HepG2 (cell line): Measurements from ENCODE around the gene POGLUT3. TPM values are rescaled to one million over a fixed set of nuclear protein-coding genes. Genes with fewer than 3 reads are reported as not detected.

Experiments used
- CENPT ChIP-seq: sonication (generic); formaldehyde crosslinking; IDR thresholded peaks from 2 replicates; pipeline ENCODE4 v1.8.0; 2022; ENCODE audit warnings: low read depth, mild to moderate bottlenecking, moderate library complexity, missing genetic modification reagents
- FOXO4 ChIP-seq: sonication (generic); formaldehyde crosslinking; conservative IDR thresholded peaks from 2 replicates; pipeline ENCODE4 v1.8.1; 2023; ENCODE audit warnings: missing genetic modification reagents
- JARID2 ChIP-seq: sonication (generic); formaldehyde crosslinking; IDR thresholded peaks from 2 replicates; pipeline ENCODE4 v1.8.1; 2023; ENCODE audit warnings: missing genetic modification reagents, inconsistent platforms; ENCODE audit not compliant: insufficient replicate concordance
- JDP2 ChIP-seq: sonication (generic); formaldehyde crosslinking; IDR thresholded peaks from 2 replicates; pipeline ENCODE4 v1.8.1; 2022; ENCODE audit warnings: missing genetic modification reagents, borderline replicate concordance
- MAF1 ChIP-seq: sonication (generic); formaldehyde crosslinking; IDR thresholded peaks from 2 replicates; pipeline ENCODE4 v1.5.0; 2020; ENCODE audit warnings: missing genetic modification reagents, borderline replicate concordance
- MAFK ChIP-seq, 2 experiments: IDR thresholded peaks in 1 of 2; conservative IDR thresholded peaks in 1 of 2; 2 replicates each; pipeline ENCODE4 v1.6.1; 2011; ENCODE audit warnings: improper control_type of control experiment in 2 of 2, low read length in 2 of 2
- PRDM10 ChIP-seq: sonication (generic); formaldehyde crosslinking; IDR thresholded peaks from 2 replicates; pipeline ENCODE4 v1.4.0; 2020; ENCODE audit warnings: low read depth, missing genetic modification reagents
- RAD21 ChIP-seq: fragments of 450-650 bp; formaldehyde crosslinking; IDR thresholded peaks from 2 replicates; pipeline ENCODE4 v1.5.0; 2020; ENCODE audit warnings: mild to moderate bottlenecking
- SMARCC2 ChIP-seq: fragments of 450-650 bp; IDR thresholded peaks from 2 replicates; pipeline ENCODE4 v1.6.1; 2017; ENCODE audit warnings: antibody characterized with exemption, mild to moderate bottlenecking
- SP140L ChIP-seq: sonication (generic); formaldehyde crosslinking; IDR thresholded peaks from 2 replicates; pipeline ENCODE4 v1.4.0; 2020; ENCODE audit warnings: missing genetic modification reagents, borderline replicate concordance
- STAG1 ChIP-seq: sonication (generic); formaldehyde crosslinking; IDR thresholded peaks from 2 replicates; pipeline ENCODE4 v1.4.0; 2020; ENCODE audit warnings: missing genetic modification reagents
- STAT5B ChIP-seq: sonication (generic); formaldehyde crosslinking; IDR thresholded peaks from 2 replicates; pipeline ENCODE4 v1.4.0; 2020; ENCODE audit warnings: missing genetic modification reagents
- TAF1 ChIP-seq: sonication (generic); formaldehyde crosslinking; IDR thresholded peaks from 2 replicates; pipeline ENCODE4 v1.4.0; 2020; ENCODE audit warnings: missing genetic modification reagents
- TP53 ChIP-seq: sonication (generic); formaldehyde crosslinking; conservative IDR thresholded peaks from 2 replicates; pipeline ENCODE4 v1.4.0; 2020; ENCODE audit warnings: missing genetic modification reagents
- ZBTB1 ChIP-seq: sonication (generic); formaldehyde crosslinking; IDR thresholded peaks from 2 replicates; pipeline ENCODE4 v1.4.0; 2020; ENCODE audit warnings: missing genetic modification reagents, borderline replicate concordance
- ZBTB26 ChIP-seq: IDR thresholded peaks from 2 replicates; pipeline ENCODE4 v1.6.1; 2016; ENCODE audit warnings: missing compliant biosample characterization, missing genetic modification reagents, borderline replicate concordance
- ZNF205 ChIP-seq: IDR thresholded peaks from 2 replicates; pipeline ENCODE4 v1.6.1; 2018; ENCODE audit warnings: missing biosample characterization, missing genetic modification reagents
- ZNF343 ChIP-seq: sonication (generic); formaldehyde crosslinking; IDR thresholded peaks from 2 replicates; pipeline ENCODE4 v1.4.0; 2020; ENCODE audit warnings: mild to moderate bottlenecking, missing genetic modification reagents
- ZNF414 ChIP-seq: sonication (generic); formaldehyde crosslinking; IDR thresholded peaks from 2 replicates; pipeline ENCODE4 v1.5.0; 2020; ENCODE audit warnings: missing genetic modification reagents
- ZNF510 ChIP-seq: sonication (generic); formaldehyde crosslinking; IDR thresholded peaks from 2 replicates; pipeline ENCODE4 v1.4.0; 2020; ENCODE audit warnings: low read depth, mild to moderate bottlenecking, missing genetic modification reagents
- ZNF543 ChIP-seq: sonication (generic); formaldehyde crosslinking; IDR thresholded peaks from 2 replicates; pipeline ENCODE4 v1.4.0; 2020; ENCODE audit warnings: mild to moderate bottlenecking, missing genetic modification reagents
- polyA plus RNA-seq, 8 experiments: library from polyadenylated mRNA; depleted of rRNA in 3 of 8; stranded (reverse) in 7 of 8; unstranded in 1 of 8; fragments of >200 nt; fragmentation: Illumina TruSeq in 4 of 8; extraction: Trizol in 4 of 8; gene quantifications; 2 replicates each; pipeline versions ENCODE4 v1.2.1 to v1.2.3, GENCODE V29; 2011 to 2016; ENCODE audit warnings: low read depth in 4 of 8, missing spikeins in 1 of 8, mixed read lengths in 1 of 8; ENCODE audit not compliant: insufficient read depth in 1 of 8
- total RNA-seq, 5 experiments: library from RNA; depleted of rRNA; stranded (reverse); fragments of >200 nt; fragmentation: Illumina TruSeq; extraction: Trizol; gene quantifications; 2 replicates each; pipeline ENCODE4 v1.2.3, GENCODE V29; 2016; ENCODE audit warnings: low read depth in 1 of 5
- TF ChIP-seq, protein P1 (sequence below): sonication (generic); formaldehyde crosslinking; IDR thresholded peaks from 2 replicates; pipeline ENCODE4 v1.5.1; 2020; ENCODE audit warnings: mild to moderate bottlenecking, missing genetic modification reagents, borderline replicate concordance

POGLUT3 gene
- total and polyA plus RNA-seq, 2 of the 13 experiments (the other 11 are each of a cell fraction or from before 2014, with no cell fraction given): 14.3 to 22.0 TPM

DNA sequence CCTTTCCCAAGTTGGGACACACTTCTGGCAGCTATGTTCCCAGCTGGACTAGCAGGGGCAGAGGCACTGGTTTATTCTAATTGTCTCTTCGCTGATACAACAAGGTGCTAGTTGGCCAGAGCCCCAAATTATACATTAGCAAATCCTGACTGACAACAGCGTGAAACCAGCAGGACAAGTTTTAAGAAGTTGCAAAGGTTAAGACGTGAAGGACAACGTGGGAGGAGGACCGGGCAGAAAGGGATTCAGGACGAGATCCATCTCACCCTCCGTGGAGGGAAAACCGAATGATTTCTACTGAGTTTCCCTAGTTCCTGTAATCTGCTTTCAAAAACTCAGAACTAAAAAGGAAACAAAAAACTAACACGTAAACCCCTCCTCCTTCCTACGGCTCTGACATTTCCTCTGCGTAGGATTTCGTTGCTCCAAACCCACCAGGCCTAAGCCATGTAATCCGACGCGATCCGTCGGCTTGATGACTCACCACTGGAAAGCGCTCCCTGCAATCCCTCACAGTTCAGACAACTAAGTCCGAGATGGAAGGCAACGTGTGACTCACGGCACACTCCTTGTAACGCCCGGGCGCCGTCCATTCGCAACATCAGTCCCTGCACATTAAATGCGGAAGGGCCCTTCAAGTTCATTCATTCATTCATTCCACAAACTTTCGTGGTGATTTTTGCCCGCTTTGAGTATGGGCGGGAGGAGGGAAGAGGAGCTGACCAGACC, 703 bp downstream of the POGLUT3 start (continued):
- TF ChIP-seq TAF1 (peak; percentile 82), RAD21 (CRISPR knock-in tag) (no peak), MAFK (conservative IDR thresholded peaks at IDR 0.05 in 1 of 2, IDR thresholded peaks at IDR 0.05 in 1 of 2; ENCODE audit: low read length in 2 of 2) (no peak), STAT5B (no peak), SMARCC2 (no peak), TP53 (CRISPR knock-in tag) (no peak), CENPT (no peak), MAF1 (CRISPR knock-in tag) (no peak), ZBTB26 (CRISPR knock-in tag) (no peak), ZNF510 (CRISPR knock-in tag) (no peak), SP140L (peak; percentile 79; the same call in 1 of the 2 replicates), ZNF205 (peak; percentile 24; the same call in 1 of the 2 replicates), JDP2 (CRISPR knock-in tag) (no peak; the same call in 1 of the 2 replicates), PRDM10 (CRISPR knock-in tag) (no peak), JARID2 (CRISPR knock-in tag) (no peak), ZBTB1 (CRISPR knock-in tag) (no peak), ZNF543 (CRISPR knock-in tag) (no peak), STAG1 (CRISPR knock-in tag) (0 out of 2 replicates have a peak, but pooled peaks have one; percentile 12), ZNF414 (CRISPR knock-in tag) (no peak), ZNF343 (no peak), FOXO4 (no peak)
- TF ChIP-seq, protein P1, sequence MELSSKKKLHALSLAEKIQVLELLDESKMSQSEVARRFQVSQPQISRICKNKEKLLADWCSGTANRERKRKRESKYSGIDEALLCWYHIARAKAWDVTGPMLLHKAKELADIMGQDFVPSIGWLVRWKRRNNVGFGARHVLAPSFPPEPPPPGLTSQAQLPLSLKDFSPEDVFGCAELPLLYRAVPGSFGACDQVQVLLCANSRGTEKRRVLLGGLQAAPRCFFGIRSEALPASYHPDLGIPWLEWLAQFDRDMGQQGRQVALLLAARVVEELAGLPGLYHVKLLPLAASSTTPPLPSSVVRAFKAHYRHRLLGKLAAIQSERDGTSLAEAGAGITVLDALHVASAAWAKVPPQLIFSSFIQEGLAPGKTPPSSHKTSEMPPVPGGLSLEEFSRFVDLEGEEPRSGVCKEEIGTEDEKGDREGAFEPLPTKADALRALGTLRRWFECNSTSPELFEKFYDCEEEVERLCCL (CRISPR knock-in tag): no peak
